ENCODE measurements around the gene HIVEP3.

Gene HIVEP3

DNA sequence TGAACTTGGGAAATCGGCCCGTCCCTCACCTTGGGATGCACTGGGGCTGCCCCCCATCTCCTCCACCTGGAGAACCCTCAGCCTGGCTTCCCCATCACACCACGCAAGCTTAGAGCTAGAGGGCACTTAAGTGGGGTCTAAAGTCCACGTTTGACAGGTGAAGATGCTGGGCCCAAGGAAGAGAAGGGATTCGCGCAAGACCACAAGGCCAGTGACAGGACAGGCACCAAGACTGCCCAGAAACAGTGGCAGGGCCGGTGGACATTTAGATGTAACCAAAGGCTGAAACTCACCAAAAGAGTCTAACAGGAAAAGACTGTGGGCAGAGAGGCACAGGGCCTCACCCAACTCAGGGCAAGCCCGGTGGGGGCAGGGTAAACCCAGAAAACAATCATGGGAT lies 303.4 kb downstream of the HIVEP3 start:
- H3K27ac ChIP-seq (ENCODE audit: low read length), result peak overlapping the region; percentile 53; the same call in 1 of the 2 replicates
- H3K36me3 ChIP-seq (ENCODE audit: insufficient read depth, low read length), result peaks cover 92% of the 10 kb centered on the region
- peaks cover 100% of the 10 kb centered on the region for H3K79me2 ChIP-seq (ENCODE audit: insufficient read depth, low read length)
- peaks cover 96% of the 10 kb centered on the region for H4K20me1 ChIP-seq (ENCODE audit: insufficient read depth, low read length)
- H3K4me2 ChIP-seq (ENCODE audit: insufficient read depth, low read length), result no peak overlapping the region
- no peaks in the 10 kb centered on the region for H3K9me3 ChIP-seq (ENCODE audit: insufficient read depth, low read length, severe bottlenecking)
- no peak for DNase-seq
- no peak overlapping the region for H3K9ac ChIP-seq (ENCODE audit: low read depth, low read length)
- H3K4me3 ChIP-seq (ENCODE audit: low read depth in 1 of 2, low read length in 2 of 2), result no peak overlapping the region
- H3K4me1 ChIP-seq (ENCODE audit: insufficient read depth, low read length), result no peaks in the 10 kb centered on the region; the same call in 1 of the 2 replicates
- TF ChIP-seq, protein P1, sequence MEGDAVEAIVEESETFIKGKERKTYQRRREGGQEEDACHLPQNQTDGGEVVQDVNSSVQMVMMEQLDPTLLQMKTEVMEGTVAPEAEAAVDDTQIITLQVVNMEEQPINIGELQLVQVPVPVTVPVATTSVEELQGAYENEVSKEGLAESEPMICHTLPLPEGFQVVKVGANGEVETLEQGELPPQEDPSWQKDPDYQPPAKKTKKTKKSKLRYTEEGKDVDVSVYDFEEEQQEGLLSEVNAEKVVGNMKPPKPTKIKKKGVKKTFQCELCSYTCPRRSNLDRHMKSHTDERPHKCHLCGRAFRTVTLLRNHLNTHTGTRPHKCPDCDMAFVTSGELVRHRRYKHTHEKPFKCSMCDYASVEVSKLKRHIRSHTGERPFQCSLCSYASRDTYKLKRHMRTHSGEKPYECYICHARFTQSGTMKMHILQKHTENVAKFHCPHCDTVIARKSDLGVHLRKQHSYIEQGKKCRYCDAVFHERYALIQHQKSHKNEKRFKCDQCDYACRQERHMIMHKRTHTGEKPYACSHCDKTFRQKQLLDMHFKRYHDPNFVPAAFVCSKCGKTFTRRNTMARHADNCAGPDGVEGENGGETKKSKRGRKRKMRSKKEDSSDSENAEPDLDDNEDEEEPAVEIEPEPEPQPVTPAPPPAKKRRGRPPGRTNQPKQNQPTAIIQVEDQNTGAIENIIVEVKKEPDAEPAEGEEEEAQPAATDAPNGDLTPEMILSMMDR (IDR thresholded peaks at IDR 0.05; ENCODE audit: borderline replicate concordance, extremely low read depth, low read length, poor library complexity, severe bottlenecking), result no peak
- TF ChIP-seq EZH2 (IDR thresholded peaks at IDR 0.05; ENCODE audit: borderline replicate concordance, low read depth, low read length, severe bottlenecking), result no peak
- H3K27me3 ChIP-seq (ENCODE audit: insufficient read depth, low read length, poor library complexity), result no peaks in the 10 kb centered on the region
- ATAC-seq (ENCODE audit: insufficient read depth, low read depth), result no peak
- H2AFZ ChIP-seq (ENCODE audit: low read depth, low read length), result no peak overlapping the region

DNA sequence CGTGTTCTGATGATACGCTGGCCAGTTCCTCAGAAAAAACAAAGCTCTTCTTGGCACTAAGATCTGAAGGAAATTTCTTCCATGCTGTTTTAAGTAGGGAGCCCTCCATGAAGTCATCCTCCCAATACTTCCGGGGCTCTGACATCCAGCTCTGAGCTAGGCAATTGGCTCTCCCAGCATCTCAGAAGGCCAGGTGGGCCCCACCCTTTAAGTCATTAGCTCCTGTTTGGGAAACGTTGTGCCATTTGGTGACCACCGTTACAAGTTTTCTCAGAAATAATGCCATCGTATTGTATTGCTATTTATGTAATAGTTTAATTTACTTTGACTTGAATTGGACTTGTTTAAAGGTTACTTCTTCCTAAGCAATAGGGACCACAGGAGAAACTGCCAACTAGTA lies 303.9 kb downstream of the HIVEP3 start:
- no peaks in the 10 kb centered on the region for H3K27me3 ChIP-seq (ENCODE audit: insufficient read depth, low read length, poor library complexity)
- TF ChIP-seq EZH2 (IDR thresholded peaks at IDR 0.05; ENCODE audit: borderline replicate concordance, low read depth, low read length, severe bottlenecking), result no peak
- TF ChIP-seq, protein P1 (IDR thresholded peaks at IDR 0.05; ENCODE audit: borderline replicate concordance, extremely low read depth, low read length, poor library complexity, severe bottlenecking), result no peak
- H3K4me2 ChIP-seq (ENCODE audit: insufficient read depth, low read length), result no peak overlapping the region

DNA sequence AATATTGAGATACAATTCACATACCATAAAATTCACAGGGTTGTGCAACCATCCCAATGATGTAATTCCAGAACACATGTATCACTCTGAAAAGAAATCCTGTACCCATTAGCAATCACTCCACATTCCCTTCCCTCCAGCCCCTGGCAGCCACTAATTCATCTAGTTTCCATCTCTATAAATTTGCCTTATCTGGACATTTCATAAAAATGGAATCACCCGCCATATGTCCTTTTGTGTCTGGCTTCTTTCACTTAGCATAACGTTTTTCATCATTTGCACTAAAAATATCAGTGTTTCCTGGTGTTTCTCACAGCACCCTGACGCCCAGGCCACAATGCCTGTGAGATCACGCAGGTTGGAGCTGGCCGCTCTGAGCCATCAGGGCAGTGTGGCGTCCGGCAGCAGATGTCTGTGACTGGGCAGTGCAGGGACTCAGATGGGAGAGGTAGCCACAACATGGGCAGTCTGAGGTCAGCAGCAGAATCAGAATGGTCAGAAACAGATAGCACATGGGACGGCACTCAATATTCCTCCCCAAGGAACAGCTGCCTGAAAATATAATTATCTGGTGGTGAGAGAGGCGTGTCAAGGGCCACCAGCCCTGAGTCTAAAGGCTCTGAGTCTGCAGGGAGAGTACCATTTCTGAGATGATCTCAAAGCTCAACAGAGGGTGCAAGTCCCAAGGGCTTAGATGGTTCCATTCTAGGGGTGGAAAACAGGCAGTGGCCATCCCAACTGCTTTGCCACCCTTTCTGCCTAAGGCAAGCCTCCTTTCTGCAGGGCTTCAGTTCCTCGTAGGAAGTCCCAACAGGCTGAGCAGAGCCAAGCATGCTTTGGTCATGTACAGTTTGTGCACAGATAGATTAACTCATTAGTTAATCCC lies 304.8 kb downstream of the HIVEP3 start:
- Histone ChIP-seq H3K4me2 (ENCODE audit: insufficient read depth, low read length) (no peak overlapping the region), H3K27ac (ENCODE audit: low read length) (peak overlapping the region; percentile 34; the same call in 1 of the 2 replicates), H3K4me3 (ENCODE audit: low read depth in 1 of 2, low read length in 2 of 2) (no peak overlapping the region), H3K4me1 (ENCODE audit: insufficient read depth, low read length) (no peaks in the 10 kb centered on the region; the same call in 1 of the 2 replicates), H3K27me3 (ENCODE audit: insufficient read depth, low read length, poor library complexity) (no peaks in the 10 kb centered on the region), H3K9me3 (ENCODE audit: insufficient read depth, low read length, severe bottlenecking) (no peaks in the 10 kb centered on the region), H3K79me2 (ENCODE audit: insufficient read depth, low read length) (peaks cover 100% of the 10 kb centered on the region), H4K20me1 (ENCODE audit: insufficient read depth, low read length) (peaks cover 97% of the 10 kb centered on the region), H3K9ac (ENCODE audit: low read depth, low read length) (no peak overlapping the region), H3K36me3 (ENCODE audit: insufficient read depth, low read length) (peaks cover 92% of the 10 kb centered on the region), H2AFZ (ENCODE audit: low read depth, low read length) (no peak overlapping the region)
- DNase-seq (no peak), ATAC-seq (ENCODE audit: insufficient read depth, low read depth) (no peak)
- TF ChIP-seq, protein P1 (IDR thresholded peaks at IDR 0.05; ENCODE audit: borderline replicate concordance, extremely low read depth, low read length, poor library complexity, severe bottlenecking), result no peak
- TF ChIP-seq EZH2 (IDR thresholded peaks at IDR 0.05; ENCODE audit: borderline replicate concordance, low read depth, low read length, severe bottlenecking), result no peak

More for the DNA sequence above, 303.9 kb downstream of the HIVEP3 start:
- no peak for DNase-seq
- H3K36me3 ChIP-seq (ENCODE audit: insufficient read depth, low read length), result peaks cover 92% of the 10 kb centered on the region
- H3K4me3 ChIP-seq (ENCODE audit: low read depth in 1 of 2, low read length in 2 of 2), result no peak overlapping the region
- ATAC-seq (ENCODE audit: insufficient read depth, low read depth), result no peak
- no peaks in the 10 kb centered on the region for H3K9me3 ChIP-seq (ENCODE audit: insufficient read depth, low read length, severe bottlenecking)
- H4K20me1 ChIP-seq (ENCODE audit: insufficient read depth, low read length), result peaks cover 96% of the 10 kb centered on the region
- no peak overlapping the region for H2AFZ ChIP-seq (ENCODE audit: low read depth, low read length)
- H3K9ac ChIP-seq (ENCODE audit: low read depth, low read length), result no peak overlapping the region
- H3K27ac ChIP-seq (ENCODE audit: low read length), result no peak overlapping the region
- H3K79me2 ChIP-seq (ENCODE audit: insufficient read depth, low read length), result peaks cover 100% of the 10 kb centered on the region
- H3K4me1 ChIP-seq (ENCODE audit: insufficient read depth, low read length), result no peaks in the 10 kb centered on the region; the same call in 1 of the 2 replicates

Measured in DND-41 (cell line).